Mammary epithelial cell (primary cell): Measurements from ENCODE around the gene FOLR3.
"Not testable (repeated sequence)": the region's sequence is repeated elsewhere in the genome, so short reads cannot be mapped to it uniquely, and the experiment has no call there.

ENCODE experiments used
- CTCF ChIP-seq, 2 donors: IDR thresholded peaks in 1 of 2; conservative IDR thresholded peaks in 1 of 2; 2 replicates each; pipeline ENCODE4 v1.5.1; 2011 to 2012; ENCODE audit warnings: inconsistent platforms in 2 of 2, low read length in 2 of 2, mild to moderate bottlenecking in 2 of 2, control low read depth in 1 of 2, low read depth in 1 of 2; ENCODE audit not compliant: insufficient read depth in 1 of 2; ENCODE audit errors: extremely low read depth in 1 of 2
- EZH2 ChIP-seq: IDR thresholded peaks from 2 replicates; pipeline ENCODE4 v1.6.1; 2012; ENCODE audit warnings: low read length, inconsistent platforms, borderline replicate concordance

GRCh38 chr11:72172043-72172442 is 36.5 kb downstream of the FOLR3 start:
- not testable (repeated sequence) for TF ChIP-seq CTCF (conservative IDR thresholded peaks at IDR 0.05 in 1 of 2, IDR thresholded peaks at IDR 0.05 in 1 of 2; ENCODE audit: extremely low read depth in 1 of 2, insufficient read depth in 1 of 2, low read depth in 1 of 2, low read length in 2 of 2); EZH2
